ENCODE results near the gene DBX1. TPM values are rescaled to one million over a fixed set of nuclear protein-coding genes. Genes with fewer than 3 reads are reported as not detected.
"Not testable (repeated sequence)": the region's sequence is repeated elsewhere in the genome, so short reads cannot be mapped to it uniquely, and the experiment has no call there.

The DBX1 gene
- total RNA-seq, 1 donor: not detected

DNA sequence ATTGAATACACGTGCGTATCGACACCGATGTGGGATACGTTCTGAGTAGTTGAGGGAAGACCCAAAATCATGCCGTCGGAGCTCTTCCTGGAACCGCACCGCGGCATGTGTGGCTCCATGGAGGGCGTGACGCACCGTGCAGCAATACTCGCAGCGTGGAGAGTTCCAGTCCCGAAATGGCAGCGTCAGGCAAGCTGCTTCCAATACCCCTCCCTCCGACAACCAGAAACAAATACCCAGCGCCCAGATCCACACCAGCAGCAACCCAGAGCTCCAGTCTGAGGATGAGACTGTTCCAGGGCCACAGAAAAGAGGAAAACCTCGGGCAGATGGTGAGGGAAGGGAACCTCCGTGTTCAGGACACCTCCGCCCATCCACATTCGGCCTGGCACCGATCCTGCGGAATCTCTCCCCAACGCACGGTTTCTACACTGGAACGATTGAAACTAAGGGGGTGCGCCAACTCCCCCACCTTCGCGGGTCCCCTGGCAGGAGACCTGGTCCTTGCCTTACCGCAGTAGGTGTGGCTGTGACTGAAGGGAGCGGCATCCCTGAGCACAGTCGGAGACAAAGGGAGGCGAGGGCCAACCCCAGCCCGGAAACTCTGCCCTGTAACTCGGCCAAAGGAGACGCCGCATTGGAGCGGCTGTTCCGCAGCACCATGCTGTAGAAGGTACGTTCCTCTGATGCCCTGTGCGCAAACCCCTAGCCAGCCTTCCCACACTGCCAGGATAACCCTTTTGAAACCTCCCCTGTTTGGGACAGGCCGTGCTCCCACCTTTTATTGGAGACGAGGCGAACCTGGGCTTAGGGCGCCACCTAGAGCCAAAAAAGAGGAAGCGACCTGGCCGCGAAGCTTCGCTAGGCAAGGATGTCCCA lies 28.2 kb downstream of the DBX1 start:
- DNase-seq (ENCODE audit: low read depth): peak; percentile 53
- TF ChIP-seq, protein P1, sequence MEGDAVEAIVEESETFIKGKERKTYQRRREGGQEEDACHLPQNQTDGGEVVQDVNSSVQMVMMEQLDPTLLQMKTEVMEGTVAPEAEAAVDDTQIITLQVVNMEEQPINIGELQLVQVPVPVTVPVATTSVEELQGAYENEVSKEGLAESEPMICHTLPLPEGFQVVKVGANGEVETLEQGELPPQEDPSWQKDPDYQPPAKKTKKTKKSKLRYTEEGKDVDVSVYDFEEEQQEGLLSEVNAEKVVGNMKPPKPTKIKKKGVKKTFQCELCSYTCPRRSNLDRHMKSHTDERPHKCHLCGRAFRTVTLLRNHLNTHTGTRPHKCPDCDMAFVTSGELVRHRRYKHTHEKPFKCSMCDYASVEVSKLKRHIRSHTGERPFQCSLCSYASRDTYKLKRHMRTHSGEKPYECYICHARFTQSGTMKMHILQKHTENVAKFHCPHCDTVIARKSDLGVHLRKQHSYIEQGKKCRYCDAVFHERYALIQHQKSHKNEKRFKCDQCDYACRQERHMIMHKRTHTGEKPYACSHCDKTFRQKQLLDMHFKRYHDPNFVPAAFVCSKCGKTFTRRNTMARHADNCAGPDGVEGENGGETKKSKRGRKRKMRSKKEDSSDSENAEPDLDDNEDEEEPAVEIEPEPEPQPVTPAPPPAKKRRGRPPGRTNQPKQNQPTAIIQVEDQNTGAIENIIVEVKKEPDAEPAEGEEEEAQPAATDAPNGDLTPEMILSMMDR (IDR thresholded peaks at IDR 0.05; ENCODE audit: insufficient read depth, low read depth, low read length): peak; percentile 92
- peak overlapping the region; percentile 51 for H3K4me3 ChIP-seq (ENCODE audit: low read depth, low read length)

DNA sequence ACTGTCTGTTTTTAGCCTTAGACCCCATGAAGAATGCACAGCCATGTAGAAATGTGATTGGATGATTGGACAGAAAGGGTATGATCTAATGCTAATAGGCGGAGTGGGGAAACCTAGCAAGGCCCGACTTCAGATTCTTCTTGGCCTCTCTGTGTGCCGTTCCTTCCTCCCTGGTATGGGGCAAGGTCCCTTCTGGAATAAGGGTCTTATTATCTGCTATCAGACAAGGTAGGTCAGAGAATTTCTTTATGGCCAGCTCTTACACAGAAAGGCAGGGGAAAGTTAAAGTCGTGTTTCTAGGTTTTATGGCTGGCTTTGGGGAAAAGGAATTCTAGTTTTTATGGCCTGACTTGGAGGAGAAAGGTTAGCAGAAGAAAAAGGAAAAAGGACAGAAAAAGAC lies 30.6 kb downstream of the DBX1 start:
- no peak for DNase-seq (ENCODE audit: low read depth)

DNA sequence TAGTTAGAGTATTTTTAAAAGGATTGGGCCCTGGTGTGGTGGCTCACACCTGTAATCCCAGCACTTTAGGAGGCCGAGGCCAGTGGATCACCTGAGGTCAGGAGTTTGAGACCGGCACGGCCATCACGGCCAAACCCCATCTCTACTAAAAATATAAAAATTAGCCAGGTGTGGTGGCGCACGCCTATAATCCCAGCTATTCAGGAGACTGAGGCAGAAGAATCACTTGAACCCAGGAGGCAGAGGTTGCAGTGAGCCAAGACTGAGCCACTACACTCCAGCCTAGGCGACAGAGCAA lies 31.8 kb downstream of the DBX1 start:
- DNase-seq (ENCODE audit: low read depth); H3K4me3 ChIP-seq (ENCODE audit: low read depth, low read length): not testable (repeated sequence)

More for the DNA sequence above, 30.6 kb downstream of the DBX1 start:
- no peak overlapping the region for H3K4me3 ChIP-seq (ENCODE audit: low read depth, low read length)
- TF ChIP-seq, protein P1 (IDR thresholded peaks at IDR 0.05; ENCODE audit: insufficient read depth, low read depth, low read length): no peak

DNA sequence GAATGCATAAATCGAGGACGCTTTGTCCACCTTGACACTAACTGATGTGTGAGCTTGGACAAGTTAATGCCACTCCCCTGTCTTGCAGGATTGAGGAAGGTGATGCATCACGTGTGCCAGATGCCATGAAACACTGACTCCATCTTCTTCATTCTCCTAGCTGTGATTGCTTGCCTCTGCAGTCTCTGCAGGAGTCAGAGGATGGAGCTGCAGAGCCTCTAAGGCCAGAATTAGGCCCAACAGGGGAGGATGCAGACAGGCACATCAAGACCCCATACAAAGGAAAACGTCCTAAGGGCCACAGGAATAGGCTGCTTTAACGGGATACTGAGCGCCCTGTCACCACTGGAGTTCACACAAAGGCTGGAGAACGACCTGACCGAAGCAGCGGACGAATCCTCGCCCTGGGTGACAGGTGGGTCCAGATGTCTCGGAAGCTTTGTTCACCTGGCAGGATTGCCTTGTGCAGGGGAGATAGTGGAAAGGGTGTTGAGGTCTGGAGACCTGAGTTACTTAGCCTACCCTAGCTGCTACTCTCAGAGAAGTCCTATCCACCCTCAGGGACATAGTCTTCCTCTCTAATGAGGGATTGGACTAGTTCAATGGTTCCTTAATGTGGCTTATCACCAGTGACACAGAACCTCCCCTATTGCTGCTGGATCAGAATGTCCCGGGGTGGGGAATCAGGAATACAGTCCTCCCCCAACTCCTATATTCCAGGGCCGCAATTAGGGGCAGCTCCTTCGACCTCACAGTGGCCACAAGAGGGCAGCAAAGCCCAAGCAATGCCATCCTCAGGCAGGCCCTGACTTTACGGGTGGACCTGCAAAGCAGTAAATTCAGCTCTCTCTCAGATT lies 32.4 kb downstream of the DBX1 start:
- no peak overlapping the region for H3K4me3 ChIP-seq (ENCODE audit: low read depth, low read length)
- TF ChIP-seq, protein P1 (IDR thresholded peaks at IDR 0.05; ENCODE audit: insufficient read depth, low read depth, low read length): peak; percentile 85
- peak; percentile 68 for DNase-seq (ENCODE audit: low read depth)

DNA sequence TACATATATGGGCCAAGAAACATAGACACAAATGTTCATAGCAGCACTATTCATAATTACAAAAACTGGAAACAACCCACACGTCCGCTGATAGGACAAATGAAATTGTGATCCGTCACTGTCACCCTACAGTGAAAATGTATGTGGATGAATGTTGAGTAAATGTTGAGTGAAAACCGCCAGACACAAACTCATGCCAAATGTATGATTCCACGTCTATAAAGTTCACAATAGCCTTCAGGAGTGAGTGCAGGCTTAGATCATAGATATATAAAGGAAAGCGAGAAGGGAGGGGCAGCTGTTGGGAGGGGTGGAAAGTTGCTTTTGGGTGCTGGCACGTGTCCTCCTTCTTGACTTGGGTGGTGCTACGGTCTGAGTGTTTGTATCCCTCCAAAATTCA lies 33.6 kb downstream of the DBX1 start:
- no peak overlapping the region for H3K4me3 ChIP-seq (ENCODE audit: low read depth, low read length)
- TF ChIP-seq, protein P1 (IDR thresholded peaks at IDR 0.05; ENCODE audit: insufficient read depth, low read depth, low read length): no peak
- no peak for DNase-seq (ENCODE audit: low read depth)

DNA sequence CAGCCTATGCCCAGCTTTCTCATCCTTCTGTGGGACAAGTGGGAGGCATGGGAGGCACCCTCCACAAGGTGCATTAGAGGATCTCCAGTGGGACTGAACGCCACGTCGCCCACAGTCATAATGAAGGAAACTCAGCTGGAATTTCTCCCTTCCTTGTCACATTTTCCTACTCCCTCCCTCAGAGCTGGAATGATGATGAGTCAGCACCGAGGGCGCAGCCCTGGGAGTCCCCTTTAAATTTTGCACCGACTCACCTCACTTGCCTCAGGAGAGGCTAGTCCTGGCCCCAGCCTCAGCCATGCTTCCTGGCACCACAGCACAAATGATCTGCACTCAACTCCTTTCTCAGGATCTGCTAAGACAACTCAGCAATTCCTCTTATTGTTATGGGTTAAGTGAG lies 34.3 kb downstream of the DBX1 start:
- DNase-seq (ENCODE audit: low read depth): peak; percentile 22

DNA sequence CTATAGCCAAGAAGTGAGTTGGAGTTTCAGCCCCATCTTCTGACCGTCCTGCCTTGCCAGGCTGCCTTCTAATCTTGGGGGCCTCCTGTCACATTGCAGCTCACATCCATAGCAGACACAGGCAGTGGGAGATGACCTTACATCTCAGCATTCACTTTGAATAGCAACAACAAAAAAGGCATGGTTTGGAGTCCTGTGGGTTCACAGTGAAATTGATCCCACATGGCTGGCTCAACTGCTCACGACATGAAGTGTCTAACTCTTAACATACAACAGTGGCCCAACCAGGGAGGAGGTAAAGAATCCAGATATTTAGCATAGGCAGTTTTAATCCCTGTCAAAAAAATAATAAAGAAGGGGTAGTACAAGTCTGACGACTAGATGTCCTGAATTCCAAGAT lies 38.1 kb downstream of the DBX1 start:
- no peak for DNase-seq (ENCODE audit: low read depth)
- TF ChIP-seq, protein P1 (IDR thresholded peaks at IDR 0.05; ENCODE audit: insufficient read depth, low read depth, low read length): no peak
- H3K4me3 ChIP-seq (ENCODE audit: low read depth, low read length): no peak overlapping the region

More for the DNA sequence above, 34.3 kb downstream of the DBX1 start:
- TF ChIP-seq, protein P1 (IDR thresholded peaks at IDR 0.05; ENCODE audit: insufficient read depth, low read depth, low read length): no peak
- no peak overlapping the region for H3K4me3 ChIP-seq (ENCODE audit: low read depth, low read length)
